DND-41 (cell line): ENCODE data around the gene USP7.

ENCODE experiments used
- ATAC-seq: fragments of 200-7000 bp; cut with Tn5 transposase; 3 replicates; pipeline ENCODE4 v1.9.1; 2021; ENCODE audit warnings: low read depth; ENCODE audit not compliant: insufficient read depth
- DNase-seq: peaks from one replicate; pipeline ENCODE4 v3.0.0-alpha.2; 2020
- H2AFZ ChIP-seq: 2 replicates; pipeline ENCODE4 v1.6.0; 2012; ENCODE audit warnings: low read depth, low read length
- H3K27ac ChIP-seq: 2 replicates; pipeline ENCODE4 v1.5.1; 2012; ENCODE audit warnings: low read length, inconsistent platforms
- H3K27me3 ChIP-seq: fragments of 200-600 bp; sonication (generic); 2 replicates; pipeline ENCODE4 v1.6.0; 2012; ENCODE audit warnings: low read length, mild to moderate bottlenecking, inconsistent platforms; ENCODE audit not compliant: insufficient read depth, poor library complexity
- H3K36me3 ChIP-seq: 2 replicates; pipeline ENCODE4 v1.5.1; 2012; ENCODE audit warnings: low read length, inconsistent platforms; ENCODE audit not compliant: insufficient read depth
- H3K4me1 ChIP-seq: 2 replicates; pipeline ENCODE4 v1.5.1; 2012; ENCODE audit warnings: mild to moderate bottlenecking, low read length; ENCODE audit not compliant: insufficient read depth
- H3K4me2 ChIP-seq: 2 replicates; pipeline ENCODE4 v1.6.0; 2012; ENCODE audit warnings: mild to moderate bottlenecking, moderate library complexity, low read length, inconsistent platforms; ENCODE audit not compliant: insufficient read depth
- H3K4me3 ChIP-seq, 2 experiments: fragments of 200-600 bp in 1 of 2; shearing (Covaris generic) in 1 of 2; 2 replicates each; pipeline ENCODE4 v1.5.1; 2012 to 2016; ENCODE audit warnings: inconsistent platforms in 2 of 2, low read length in 2 of 2, mild to moderate bottlenecking in 2 of 2, low read depth in 1 of 2, moderate library complexity in 1 of 2
- H3K79me2 ChIP-seq: 2 replicates; pipeline ENCODE4 v1.6.0; 2012; ENCODE audit warnings: low read length, inconsistent platforms; ENCODE audit not compliant: insufficient read depth
- H3K9ac ChIP-seq: 2 replicates; pipeline ENCODE4 v1.6.0; 2012; ENCODE audit warnings: low read depth, mild to moderate bottlenecking, inconsistent platforms, low read length, moderate library complexity
- H3K9me3 ChIP-seq: 2 replicates; pipeline ENCODE4 v1.5.1; 2012; ENCODE audit warnings: low read length, moderate library complexity, mild to moderate bottlenecking, inconsistent platforms; ENCODE audit not compliant: insufficient read depth, severe bottlenecking
- H4K20me1 ChIP-seq: 2 replicates; pipeline ENCODE4 v1.6.0; 2012; ENCODE audit warnings: low read length; ENCODE audit not compliant: insufficient read depth
- EZH2 ChIP-seq: IDR thresholded peaks from 3 replicates; pipeline ENCODE4 v1.6.1; 2012; ENCODE audit warnings: borderline replicate concordance, low read depth, mild to moderate bottlenecking, moderate library complexity, low read length, inconsistent platforms; ENCODE audit not compliant: severe bottlenecking
- TF ChIP-seq, protein P1 (sequence below): IDR thresholded peaks from 2 replicates; pipeline ENCODE4 v1.5.1; 2012; ENCODE audit warnings: borderline replicate concordance, low read length, moderate library complexity, mild to moderate bottlenecking; ENCODE audit not compliant: poor library complexity, severe bottlenecking; ENCODE audit errors: extremely low read depth

The USP7 gene

DNA sequence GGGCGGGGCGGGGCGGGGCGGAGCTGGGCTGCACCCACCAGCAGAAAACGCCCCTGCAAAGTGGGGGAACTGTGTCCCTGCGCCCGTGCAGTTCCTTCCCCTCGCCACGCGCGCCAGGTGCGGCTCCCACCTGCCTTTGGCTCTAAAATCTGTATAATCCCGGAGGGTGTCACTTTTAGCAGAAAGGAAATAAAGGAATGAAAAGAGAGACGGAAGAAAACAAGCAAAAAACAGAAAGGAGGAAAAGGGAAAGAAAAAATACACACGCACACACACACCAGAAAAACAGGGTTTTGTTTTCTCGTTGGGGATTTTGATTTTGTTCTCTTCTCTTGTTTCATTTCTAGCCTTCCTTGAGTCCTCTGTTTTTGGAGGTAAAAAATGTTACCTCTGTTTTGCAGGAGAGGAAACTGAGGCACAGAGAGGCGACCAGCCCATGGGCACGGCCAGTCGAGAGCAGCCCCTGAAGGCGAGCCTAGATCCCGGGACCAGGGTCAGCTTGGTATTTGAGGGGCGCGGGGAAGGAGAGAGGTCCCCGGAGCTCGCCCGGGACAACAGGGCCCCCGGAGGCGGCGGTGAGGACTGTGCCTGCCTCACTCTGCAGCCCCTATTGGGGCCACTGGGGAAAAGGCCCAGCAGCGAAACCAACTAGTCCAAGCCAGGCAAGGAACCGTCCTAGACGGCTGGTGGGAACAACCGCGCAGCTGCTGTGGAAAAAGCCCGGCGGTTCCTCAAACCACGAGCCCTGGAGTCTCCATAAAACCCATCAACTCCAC lies 94.3 kb downstream of the USP7 start:
- Histone ChIP-seq H3K36me3 (peaks cover 36% of the 10 kb centered on the region), H3K4me3 (peak overlapping the region; percentile 35 to 59), H2AFZ (peak overlapping the region; percentile 59), H3K4me1 (peaks cover 58% of the 10 kb centered on the region), H3K4me2 (peak overlapping the region; percentile 73), H4K20me1 (peaks cover 36% of the 10 kb centered on the region), H3K27me3 (no peaks in the 10 kb centered on the region), H3K27ac (peak overlapping the region; percentile 95), H3K9me3 (no peaks in the 10 kb centered on the region), H3K79me2 (peaks cover 50% of the 10 kb centered on the region), H3K9ac (peak overlapping the region; percentile 66)
- DNase-seq (peak; percentile 42), ATAC-seq (no peak)
- TF ChIP-seq, protein P1, sequence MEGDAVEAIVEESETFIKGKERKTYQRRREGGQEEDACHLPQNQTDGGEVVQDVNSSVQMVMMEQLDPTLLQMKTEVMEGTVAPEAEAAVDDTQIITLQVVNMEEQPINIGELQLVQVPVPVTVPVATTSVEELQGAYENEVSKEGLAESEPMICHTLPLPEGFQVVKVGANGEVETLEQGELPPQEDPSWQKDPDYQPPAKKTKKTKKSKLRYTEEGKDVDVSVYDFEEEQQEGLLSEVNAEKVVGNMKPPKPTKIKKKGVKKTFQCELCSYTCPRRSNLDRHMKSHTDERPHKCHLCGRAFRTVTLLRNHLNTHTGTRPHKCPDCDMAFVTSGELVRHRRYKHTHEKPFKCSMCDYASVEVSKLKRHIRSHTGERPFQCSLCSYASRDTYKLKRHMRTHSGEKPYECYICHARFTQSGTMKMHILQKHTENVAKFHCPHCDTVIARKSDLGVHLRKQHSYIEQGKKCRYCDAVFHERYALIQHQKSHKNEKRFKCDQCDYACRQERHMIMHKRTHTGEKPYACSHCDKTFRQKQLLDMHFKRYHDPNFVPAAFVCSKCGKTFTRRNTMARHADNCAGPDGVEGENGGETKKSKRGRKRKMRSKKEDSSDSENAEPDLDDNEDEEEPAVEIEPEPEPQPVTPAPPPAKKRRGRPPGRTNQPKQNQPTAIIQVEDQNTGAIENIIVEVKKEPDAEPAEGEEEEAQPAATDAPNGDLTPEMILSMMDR, result peak; percentile 37
- TF ChIP-seq EZH2, result no peak

DNA sequence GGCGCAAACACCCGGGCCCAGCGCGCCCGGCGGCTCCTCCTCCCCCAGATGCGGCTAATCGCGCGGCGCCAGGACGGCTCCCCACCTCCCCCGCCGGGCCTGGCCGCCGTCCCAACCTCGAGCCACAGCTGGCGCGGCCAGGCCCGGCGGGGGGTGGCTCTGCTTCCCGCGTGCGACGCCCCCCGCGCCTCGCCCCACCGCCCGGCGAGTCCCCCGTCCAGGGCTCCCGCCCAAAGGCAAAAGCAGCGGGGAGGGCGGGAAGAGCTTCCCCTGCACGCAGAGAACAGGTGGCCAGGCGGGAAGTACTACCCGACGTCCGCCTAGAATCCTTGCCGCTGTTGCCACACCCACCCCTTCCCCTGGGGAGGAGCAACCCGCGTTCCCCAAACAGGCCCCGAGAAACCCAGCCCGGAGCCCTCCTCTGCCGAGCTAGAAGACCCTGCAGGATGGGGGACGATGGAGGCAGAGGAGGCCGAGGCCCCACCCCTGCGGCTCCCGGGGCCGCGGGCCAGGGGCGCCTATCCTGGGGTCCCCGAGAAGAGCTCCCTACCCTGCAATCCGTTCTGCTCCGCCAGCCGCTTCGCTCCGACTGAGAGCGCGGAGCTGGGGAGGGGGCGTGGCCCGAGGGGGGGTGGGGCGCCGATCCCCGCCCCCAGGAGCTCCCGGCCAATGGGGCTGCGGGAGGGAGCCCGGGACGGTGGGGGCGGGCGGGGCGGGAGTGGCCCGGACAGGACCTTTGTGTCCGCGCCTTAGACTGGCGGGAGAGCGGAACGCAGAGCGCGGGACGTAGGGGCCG lies 95.1 kb downstream of the USP7 start, which contains the start of gene CARHSP1:
Gene CARHSP1, minus strand, starts transcription at position 591 of the 796 bp plus-strand sequence. CDS start 9,678 bp downstream, outside the sequence.
- Histone ChIP-seq H2AFZ (peak within 1 kb of the TSS; percentile 69), H3K36me3 (peaks cover 43% of the 10 kb centered on the region), H3K79me2 (peaks cover 58% of the 10 kb centered on the region), H3K9ac (peak within 1 kb of the TSS; percentile 79), H3K27ac (peak within 1 kb of the TSS; percentile 95), H3K9me3 (no peaks in the 10 kb centered on the region), H3K27me3 (no peaks in the 10 kb centered on the region), H4K20me1 (peaks cover 44% of the 10 kb centered on the region), H3K4me2 (peak within 1 kb of the TSS; percentile 91), H3K4me1 (peaks cover 66% of the 10 kb centered on the region), H3K4me3 (peak within 1 kb of the TSS; percentile 82)
- peak; percentile 73 for ATAC-seq
- TF ChIP-seq, protein P1, result no peak
- DNase-seq, result peak; percentile 94

DNA sequence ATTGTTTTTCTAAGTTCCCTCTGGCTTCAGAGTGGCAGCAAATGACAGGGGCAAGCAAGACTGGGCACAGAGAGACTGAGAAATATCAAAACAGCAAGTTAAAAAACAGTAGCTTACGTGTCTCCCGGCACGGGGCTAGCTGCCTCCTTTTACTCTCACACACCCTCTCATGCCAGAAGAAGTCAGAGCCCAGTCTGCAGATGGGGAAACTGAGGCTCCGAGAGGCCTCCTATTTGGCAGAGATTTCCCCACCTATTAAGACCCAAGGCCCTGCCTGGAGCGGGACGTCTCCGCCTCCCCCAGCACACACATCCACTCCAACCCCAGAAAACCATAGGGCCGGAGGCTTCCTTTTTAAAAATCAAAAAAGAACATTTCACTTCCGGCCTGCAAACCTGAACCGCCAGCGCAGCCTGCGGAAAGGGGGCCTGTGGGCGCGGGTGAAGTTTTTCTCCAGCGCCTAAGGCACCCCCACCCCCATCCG lies 95.7 kb downstream of the USP7 start:
- Histone ChIP-seq H2AFZ (peak overlapping the region; percentile 43), H3K79me2 (peaks cover 65% of the 10 kb centered on the region), H4K20me1 (peaks cover 51% of the 10 kb centered on the region)

More for the DNA sequence above, 95.7 kb downstream of the USP7 start:
- no peak for ATAC-seq
- Histone ChIP-seq H3K27ac (peak overlapping the region; percentile 94), H3K4me3 (peak overlapping the region; percentile 82), H3K9me3 (no peaks in the 10 kb centered on the region), H3K36me3 (peaks cover 50% of the 10 kb centered on the region), H3K27me3 (no peaks in the 10 kb centered on the region), H3K9ac (peak overlapping the region; percentile 79), H3K4me1 (peaks cover 72% of the 10 kb centered on the region), H3K4me2 (peak overlapping the region; percentile 91)
- no peak for DNase-seq
- TF ChIP-seq, protein P1, result no peak
- no peak for TF ChIP-seq EZH2
